D341Med (cell line): Measurements from ENCODE around the gene TMEM154.

Source experiments
- DNase-seq: peaks from one replicate; pipeline ENCODE4 v3.0.0; 2012; ENCODE audit warnings: low spot score

Gene TMEM154

GRCh38 chr4:152628128-152628527 is 51.7 kb downstream of the TMEM154 start:
- DNase-seq, result no peak

- DNase-seq, result no peak
Measured at GRCh38 chr4:152626790-152627189, 53.0 kb downstream of the TMEM154 start.

GRCh38 chr4:152620915-152621314 is 58.9 kb downstream of the TMEM154 start:
- DNase-seq, result no peak

- DNase-seq, result no peak
Measured at GRCh38 chr4:152620218-152620617, 59.6 kb downstream of the TMEM154 start.

- DNase-seq, result no peak
Measured at GRCh38 chr4:152619556-152619955, 60.2 kb downstream of the TMEM154 start.

- DNase-seq, result no peak
Measured at GRCh38 chr4:152618971-152619370, 60.8 kb downstream of the TMEM154 start.

- no peak for DNase-seq
Measured at GRCh38 chr4:152616804-152617203, 63.0 kb downstream of the TMEM154 start.

- no peak for DNase-seq
Measured at GRCh38 chr4:152613841-152614721, 65.7 kb downstream of the TMEM154 start.

GRCh38 chr4:152613351-152613750 is 66.4 kb downstream of the TMEM154 start:
- DNase-seq, result no peak

GRCh38 chr4:152610131-152610530 is 69.7 kb downstream of the TMEM154 start:
- no peak for DNase-seq

GRCh38 chr4:152609481-152609880 is 70.3 kb downstream of the TMEM154 start:
- no peak for DNase-seq

- DNase-seq, result no peak
Measured at GRCh38 chr4:152607178-152607577, 72.6 kb downstream of the TMEM154 start.

GRCh38 chr4:152606753-152607152 is 73.0 kb downstream of the TMEM154 start:
- DNase-seq, result no peak

- no peak for DNase-seq
Measured at GRCh38 chr4:152605641-152606335, 74.0 kb downstream of the TMEM154 start.

- DNase-seq, result no peak
Measured at GRCh38 chr4:152605031-152605430, 74.8 kb downstream of the TMEM154 start.

- no peak for DNase-seq
Measured at GRCh38 chr4:152601156-152601555, 78.6 kb downstream of the TMEM154 start.

- DNase-seq, result no peak
Measured at GRCh38 chr4:152599636-152600035, 80.2 kb downstream of the TMEM154 start.

GRCh38 chr4:152599095-152599494 is 80.7 kb downstream of the TMEM154 start:
- no peak for DNase-seq

GRCh38 chr4:152598454-152598853 is 81.3 kb downstream of the TMEM154 start:
- no peak for DNase-seq

- DNase-seq, result no peak
Measured at GRCh38 chr4:152594978-152595925, 84.5 kb downstream of the TMEM154 start.

GRCh38 chr4:152594057-152594456 is 85.7 kb downstream of the TMEM154 start:
- no peak for DNase-seq

- no peak for DNase-seq
Measured at GRCh38 chr4:152591876-152592275, 87.9 kb downstream of the TMEM154 start.
